ENCODE data around the gene ALB.
"Not testable (repeated sequence)": the region's sequence is repeated elsewhere in the genome, so short reads cannot be mapped to it uniquely, and the experiment has no call there.

The ALB gene

DNA sequence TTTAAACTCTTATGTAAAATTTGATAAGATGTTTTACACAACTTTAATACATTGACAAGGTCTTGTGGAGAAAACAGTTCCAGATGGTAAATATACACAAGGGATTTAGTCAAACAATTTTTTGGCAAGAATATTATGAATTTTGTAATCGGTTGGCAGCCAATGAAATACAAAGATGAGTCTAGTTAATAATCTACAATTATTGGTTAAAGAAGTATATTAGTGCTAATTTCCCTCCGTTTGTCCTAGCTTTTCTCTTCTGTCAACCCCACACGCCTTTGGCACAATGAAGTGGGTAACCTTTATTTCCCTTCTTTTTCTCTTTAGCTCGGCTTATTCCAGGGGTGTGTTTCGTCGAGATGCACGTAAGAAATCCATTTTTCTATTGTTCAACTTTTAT is at the start of gene ALB:
Gene ALB, plus strand, starts transcription at position 246 of the 400 bp plus-strand sequence. Its CDS starts 41 bp downstream, at position 287.
- no peak for DNase-seq (ENCODE audit: low spot score)

DNA sequence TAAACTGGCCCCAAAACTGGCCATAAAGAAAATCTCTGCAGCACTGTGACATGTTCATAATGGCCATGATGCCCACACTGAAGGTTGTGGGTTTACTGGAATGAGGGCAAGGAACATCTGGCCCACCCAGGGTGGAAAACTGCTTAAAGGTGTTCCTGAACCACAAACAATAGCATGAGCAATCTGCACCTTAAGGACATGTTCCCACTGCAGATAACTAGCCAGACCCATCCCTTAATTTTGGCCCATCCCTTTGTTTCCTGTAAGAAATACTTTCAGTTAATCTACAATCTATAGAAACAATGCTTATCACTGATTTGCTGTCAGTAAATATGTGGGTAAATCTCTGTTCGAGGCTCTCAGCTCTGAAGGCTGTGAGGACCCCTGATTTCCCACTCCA is 46.9 kb upstream of the ALB start:
- not testable (repeated sequence) for DNase-seq (ENCODE audit: low spot score)

DNA sequence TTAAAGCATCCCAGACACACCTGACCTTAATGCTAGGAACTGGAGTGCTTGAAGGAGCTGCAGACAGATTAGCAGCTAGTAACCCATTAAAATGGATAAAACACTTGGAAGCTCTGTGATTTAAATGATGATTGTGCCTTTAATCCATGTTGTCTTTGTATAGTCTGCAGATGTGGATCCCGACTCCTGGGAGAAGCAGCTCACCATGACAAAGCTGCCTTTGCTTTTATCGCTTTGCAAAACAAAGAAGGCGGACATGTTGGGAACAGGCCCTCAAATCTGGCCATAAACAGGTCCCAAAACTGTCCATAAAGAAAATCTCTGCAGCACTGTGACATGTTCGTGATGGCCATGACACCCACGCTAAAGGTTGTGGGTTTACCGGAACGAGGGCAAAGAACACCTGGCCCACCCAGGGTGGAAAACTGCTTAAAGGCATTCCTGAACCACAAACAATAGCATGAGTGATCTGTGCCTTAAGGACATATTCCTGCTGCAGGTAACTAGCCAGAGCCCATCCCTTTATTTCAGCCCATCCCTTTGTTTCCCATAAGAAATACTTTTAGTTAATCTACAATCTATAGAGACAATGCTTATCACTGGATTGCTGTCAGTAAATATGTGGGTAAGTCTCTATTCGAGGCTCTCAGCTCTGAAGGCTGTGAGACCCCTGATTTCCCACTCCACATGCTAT is 34.4 kb upstream of the ALB start:
- not testable (repeated sequence) for DNase-seq (ENCODE audit: low spot score)

DNA sequence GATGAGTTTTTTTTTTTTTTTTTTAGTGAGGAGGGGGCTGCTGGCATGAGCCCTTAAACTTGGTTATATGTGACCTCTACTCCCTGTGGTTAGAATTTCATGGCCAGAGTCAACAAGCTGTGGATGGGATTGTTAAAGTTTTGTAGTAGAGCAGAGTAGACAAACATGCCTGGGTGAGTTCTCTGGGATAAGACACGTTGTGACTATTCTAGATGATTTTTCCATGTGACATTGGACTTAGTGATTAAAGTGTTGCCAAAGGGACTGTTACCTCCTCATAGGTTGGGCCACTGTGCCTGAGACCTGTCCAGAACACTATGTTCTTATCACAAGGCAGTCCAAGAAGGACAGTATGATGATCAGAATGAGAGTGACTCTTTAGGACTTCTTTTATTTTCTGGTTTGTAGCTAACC is 28.8 kb upstream of the ALB start:
- DNase-seq (ENCODE audit: low spot score) = no peak

DNA sequence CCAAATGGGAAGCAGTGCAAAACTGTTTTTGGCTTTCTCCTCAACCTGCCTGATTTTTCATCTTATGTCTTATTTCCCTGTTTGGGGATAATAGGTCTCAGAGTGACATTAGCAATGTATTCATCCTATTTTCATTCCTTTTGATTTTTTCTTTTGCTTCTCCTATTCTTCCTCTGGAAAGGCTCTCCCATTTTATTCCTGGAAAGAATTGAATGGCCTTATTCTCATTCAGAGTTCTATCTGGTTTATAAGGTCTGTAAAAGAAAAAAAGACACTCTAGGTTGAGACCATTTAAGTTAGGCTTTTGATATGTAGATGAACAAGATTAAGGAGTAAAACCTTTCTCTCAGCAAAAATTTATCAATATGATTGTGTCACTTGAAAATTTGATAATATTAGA is 27.8 kb upstream of the ALB start:
- no peak for DNase-seq (ENCODE audit: low spot score)

DNA sequence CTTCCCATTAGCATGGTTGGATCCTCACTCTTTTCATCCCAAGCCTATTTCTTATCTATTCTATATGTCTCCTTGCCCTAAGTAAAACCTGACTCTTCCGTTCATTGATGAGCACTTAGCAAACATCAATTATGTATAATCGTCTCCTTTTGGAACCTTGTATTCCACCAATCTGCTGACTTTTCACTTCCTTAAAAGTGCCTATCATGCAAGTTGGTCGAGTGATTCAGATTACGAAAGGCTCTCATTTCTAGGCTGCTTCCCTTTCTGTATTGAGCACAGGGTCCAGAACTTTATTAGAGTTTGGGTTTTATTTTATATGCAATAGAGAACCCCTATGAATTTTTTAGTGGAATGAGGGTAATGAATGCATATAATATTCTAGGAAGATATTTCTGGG is 27.1 kb upstream of the ALB start:
- DNase-seq (ENCODE audit: low spot score) = no peak

DNA sequence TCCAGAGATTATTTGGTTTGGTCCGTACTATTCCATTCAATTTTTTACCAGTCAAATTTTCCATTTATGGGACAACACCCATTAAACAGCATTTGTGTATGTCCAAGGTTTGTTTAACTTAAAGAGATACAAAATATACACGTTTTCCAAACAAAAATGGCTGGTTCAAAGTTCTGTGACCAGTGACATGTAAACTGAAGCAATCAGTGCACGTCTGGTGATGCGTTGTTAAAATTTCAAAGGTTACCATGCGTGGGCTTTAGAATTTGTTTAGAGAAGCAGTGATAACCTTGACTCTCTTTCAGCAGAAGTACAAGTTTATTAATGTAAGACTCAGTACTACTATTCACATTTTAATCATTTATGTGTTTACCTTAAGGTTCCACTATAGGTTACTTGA is 25.2 kb upstream of the ALB start:
- DNase-seq (ENCODE audit: low spot score) = no peak

DNA sequence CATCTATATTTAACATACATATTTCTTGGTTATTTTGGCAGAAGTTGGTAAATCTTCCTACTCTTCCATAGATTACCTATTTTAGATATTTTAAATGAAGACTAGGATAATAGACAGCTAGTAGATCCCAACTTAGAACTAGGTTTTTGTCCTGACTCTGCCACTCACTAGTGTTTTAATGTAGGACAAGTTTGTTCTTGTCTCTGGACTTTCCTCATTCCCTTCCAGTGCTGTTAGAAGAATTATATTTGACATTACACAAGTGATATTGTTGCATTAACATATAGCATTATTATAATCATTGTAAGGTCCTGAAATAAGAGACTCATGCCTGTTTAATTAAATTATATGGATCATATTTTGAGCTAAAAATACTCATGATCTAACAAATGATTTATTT is 24.1 kb upstream of the ALB start:
- DNase-seq (ENCODE audit: low spot score) = no peak

DNA sequence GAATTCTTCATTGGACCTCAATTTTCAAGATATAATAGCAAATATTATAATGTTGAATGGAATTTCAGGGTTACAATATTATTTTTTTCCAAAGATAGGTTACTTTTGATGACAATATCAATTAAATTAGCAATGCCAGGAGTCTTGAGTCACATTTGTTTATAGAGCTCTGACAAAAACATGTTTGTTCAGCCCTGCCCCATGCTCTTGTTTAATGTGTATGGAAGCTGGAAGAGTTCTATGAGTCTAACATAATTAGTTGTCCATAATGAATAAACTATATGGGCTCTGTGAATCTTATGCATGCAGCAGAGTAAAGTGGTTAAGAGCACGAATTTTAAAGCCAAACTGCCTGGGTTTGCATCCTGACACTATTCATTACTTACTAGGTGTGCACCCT is 22.9 kb upstream of the ALB start:
- no peak for DNase-seq (ENCODE audit: low spot score)

DNA sequence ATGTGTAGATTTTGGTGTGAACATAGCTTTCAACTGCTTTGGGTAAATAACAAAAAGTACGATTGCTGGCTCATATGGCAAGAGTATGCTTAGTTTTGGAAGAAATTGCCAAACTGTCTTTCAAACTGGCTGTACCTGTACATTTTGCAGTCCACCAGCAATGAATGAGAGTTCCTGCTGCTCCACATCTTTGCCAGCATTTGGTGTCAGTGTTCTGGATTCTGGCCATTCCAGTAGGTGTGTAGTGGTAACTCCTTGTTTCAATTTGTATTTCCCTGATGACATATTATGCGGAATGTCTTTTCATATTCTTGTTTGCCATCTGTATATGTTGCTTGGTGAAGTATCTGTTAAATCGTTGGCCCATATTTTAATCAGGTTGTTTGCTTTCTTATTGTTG is 20.6 kb upstream of the ALB start:
- no peak for DNase-seq (ENCODE audit: low spot score)

DNA sequence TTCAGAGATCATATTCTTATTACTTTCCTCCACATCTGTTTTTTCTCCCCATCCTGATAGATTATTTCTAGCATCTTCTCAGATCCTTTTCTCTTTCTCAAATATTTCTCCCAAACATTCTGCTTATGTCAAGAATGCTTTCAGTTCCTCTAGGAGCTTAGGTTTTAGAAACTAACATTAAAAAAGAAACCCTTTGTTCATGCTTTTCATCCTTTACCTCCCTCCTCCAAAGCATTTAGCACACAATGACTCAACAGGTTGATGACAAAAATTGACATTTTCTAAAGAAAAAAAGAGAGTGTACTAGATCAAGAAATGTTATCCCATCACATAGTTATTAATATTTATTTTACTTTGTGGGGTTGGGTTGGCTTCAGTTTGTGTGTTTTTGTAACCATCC is 16.5 kb upstream of the ALB start:
- DNase-seq (ENCODE audit: low spot score) = no peak

DNA sequence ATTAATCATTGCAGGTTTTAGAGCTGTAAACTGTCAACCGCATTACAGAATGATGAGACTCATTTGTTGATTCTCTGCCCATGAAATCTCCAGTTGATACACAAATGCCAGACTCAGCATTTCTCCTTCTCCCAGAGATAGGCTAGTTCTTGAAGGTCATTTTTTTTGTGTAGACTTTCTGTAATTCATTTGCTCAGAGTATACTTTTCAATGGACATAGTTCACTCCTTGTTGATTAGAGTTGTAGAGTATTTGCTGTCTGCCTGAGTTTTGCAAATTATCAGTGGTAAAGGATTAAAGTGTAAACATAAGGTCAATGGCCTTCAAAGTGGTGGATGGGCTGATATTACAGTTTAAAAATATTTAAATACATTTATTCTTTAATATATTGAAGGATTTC is 15.2 kb upstream of the ALB start:
- DNase-seq (ENCODE audit: low spot score) = no peak

DNA sequence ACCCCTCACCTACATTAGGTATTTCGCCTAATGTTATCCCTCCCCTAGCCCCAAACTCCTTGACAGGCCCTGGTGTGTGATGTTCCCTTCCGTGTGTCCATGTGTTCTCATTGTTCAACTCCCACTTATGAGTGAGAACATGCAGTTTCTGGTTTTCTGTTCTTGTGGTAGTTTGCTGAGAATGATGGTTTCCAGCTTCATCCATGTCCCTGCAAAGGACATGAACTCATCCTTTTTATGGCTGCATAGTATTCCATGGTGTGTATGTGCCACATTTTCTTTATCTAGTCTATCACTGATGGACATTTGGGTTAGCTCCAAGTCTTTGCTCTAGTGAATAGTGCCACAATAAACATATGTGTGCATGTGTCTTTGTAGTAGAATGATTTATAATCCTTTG is 14.4 kb upstream of the ALB start:
- not testable (repeated sequence) for DNase-seq (ENCODE audit: low spot score)

DNA sequence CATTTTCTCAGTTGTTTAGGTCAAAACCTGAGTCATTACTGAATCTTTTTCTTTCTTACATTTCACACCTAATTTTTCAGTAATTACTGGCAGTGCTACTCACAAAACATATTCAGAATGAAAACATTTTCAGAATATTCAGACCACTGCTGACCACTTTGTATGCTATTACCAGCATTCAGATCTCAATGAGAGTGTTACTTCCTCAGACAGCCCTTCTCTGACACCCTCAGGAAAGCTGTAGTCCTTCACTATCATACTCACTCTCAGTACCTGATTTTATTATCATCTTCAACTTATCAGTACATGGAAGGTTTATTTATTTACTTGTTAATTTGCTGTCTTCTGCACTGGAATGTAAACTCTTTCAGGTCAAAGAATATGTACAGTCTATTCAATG is 12.3 kb upstream of the ALB start:
- no peak for DNase-seq (ENCODE audit: low spot score)

DNA sequence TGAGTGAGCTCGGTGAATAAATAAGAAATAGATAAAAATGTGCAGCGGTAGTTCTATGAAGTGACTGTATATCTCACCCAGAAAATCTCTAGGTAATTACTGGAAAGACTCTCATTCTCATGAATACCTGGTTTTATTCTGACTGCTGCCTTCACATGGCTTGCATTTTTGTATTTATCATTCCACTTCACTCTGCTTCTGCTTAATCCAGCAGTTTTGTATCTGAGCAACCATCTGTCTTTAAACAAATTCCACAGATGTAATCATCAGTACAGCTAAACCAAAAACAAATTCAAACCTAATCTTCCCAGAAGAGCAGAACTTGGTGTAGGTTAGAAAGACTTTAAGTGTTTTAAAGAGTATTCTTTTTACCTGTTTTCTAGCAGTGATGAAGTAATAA is 11.2 kb upstream of the ALB start:
- no peak for DNase-seq (ENCODE audit: low spot score)

DNA sequence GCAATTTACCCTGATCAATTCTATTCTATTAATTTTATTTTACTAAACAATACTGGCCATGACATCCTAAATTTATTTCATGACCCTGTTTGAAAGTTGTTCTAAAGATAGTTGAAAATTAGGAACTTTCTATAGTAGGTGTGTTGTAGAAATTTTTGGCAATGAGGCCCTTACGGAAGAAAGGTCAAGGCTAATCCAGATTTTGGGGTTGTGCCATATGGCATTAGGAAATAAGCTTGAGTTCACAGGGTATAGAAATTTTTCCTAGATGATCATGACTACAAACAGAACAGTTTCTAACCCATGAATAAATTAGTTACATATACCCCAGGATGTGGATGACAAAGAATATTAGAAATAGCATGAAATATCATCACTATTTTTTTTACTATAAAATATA is 7.8 kb upstream of the ALB start:
- no peak for DNase-seq (ENCODE audit: low spot score)

DNA sequence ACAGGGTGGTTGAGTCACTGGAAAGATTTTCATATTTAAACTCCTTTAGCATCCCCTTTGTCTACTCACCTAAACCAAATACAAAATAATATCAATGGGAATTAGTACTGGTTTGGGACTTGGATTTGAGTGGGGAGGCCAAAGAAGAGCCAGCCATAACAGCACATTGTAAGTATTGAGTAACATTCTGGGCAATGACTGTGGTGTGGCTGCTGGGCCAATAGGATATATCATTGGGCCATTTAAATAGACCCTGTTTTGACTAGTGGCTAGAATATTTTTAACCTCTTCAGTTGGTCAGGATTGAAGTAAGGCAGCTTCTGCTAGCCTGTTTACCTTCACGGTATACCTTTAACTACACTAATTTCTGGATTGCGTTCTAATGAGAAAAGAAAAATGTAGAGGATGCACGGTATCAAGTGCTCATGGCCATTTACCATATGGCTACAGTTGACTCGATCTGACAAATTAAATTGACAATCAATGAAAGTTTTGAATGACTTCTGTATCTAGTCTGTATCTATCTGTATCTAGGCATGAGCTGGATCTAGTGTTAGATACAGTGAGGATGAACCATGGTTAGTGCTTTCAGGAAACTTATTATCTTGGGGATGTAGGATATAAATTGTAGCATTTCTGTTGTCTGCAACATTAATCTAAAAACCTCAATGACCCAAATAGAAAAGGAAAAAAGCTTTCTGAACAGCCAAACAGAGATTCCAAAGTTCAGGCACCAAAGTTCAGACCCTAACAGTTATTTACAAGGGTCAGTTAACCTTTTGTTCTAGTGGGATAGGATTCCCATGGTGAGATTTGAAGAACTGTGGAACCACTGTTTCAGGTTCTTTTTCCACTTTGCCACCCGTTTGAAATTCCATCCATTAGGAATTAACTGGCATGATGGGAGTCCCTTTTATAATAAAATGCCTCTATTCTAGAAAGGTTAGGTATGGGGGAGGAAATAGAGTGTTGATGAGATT is 6.8 kb upstream of the ALB start:
- DNase-seq (ENCODE audit: low spot score) = no peak

DNA sequence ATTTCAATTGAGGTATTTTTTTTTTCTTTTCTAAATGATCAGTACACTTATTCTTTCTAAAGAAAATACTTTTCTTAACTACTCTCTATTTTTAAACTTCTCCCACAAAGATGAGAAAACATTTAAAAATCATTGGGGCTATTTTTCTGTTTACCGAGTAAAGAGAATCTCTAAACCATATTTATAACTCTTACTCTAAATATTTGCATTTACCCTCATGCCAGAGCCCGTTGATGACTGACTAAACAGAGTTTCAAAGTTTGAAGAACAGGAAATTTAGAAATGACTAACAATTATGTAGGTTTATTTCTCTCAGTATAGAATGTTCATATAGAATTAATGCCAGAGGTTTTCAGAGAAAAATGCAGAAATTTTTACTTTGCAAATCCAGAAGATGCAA is 2.7 kb upstream of the ALB start:
- DNase-seq (ENCODE audit: low spot score) = no peak

DNA sequence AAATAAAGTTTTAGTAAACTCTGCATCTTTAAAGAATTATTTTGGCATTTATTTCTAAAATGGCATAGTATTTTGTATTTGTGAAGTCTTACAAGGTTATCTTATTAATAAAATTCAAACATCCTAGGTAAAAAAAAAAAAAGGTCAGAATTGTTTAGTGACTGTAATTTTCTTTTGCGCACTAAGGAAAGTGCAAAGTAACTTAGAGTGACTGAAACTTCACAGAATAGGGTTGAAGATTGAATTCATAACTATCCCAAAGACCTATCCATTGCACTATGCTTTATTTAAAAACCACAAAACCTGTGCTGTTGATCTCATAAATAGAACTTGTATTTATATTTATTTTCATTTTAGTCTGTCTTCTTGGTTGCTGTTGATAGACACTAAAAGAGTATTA is 370 bp downstream of the ALB start:
- DNase-seq (ENCODE audit: low spot score) = no peak

DNA sequence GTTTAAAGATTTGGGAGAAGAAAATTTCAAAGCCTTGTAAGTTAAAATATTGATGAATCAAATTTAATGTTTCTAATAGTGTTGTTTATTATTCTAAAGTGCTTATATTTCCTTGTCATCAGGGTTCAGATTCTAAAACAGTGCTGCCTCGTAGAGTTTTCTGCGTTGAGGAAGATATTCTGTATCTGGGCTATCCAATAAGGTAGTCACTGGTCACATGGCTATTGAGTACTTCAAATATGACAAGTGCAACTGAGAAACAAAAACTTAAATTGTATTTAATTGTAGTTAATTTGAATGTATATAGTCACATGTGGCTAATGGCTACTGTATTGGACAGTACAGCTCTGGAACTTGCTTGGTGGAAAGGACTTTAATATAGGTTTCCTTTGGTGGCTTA is 1.1 kb downstream of the ALB start:
- no peak for DNase-seq (ENCODE audit: low spot score)

DNA sequence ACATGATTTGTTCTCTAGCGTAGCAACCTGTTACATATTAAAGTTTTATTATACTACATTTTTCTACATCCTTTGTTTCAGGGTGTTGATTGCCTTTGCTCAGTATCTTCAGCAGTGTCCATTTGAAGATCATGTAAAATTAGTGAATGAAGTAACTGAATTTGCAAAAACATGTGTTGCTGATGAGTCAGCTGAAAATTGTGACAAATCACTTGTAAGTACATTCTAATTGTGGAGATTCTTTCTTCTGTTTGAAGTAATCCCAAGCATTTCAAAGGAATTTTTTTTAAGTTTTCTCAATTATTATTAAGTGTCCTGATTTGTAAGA is 2.4 kb downstream of the ALB start:
- DNase-seq (ENCODE audit: low spot score) = no peak

DNA sequence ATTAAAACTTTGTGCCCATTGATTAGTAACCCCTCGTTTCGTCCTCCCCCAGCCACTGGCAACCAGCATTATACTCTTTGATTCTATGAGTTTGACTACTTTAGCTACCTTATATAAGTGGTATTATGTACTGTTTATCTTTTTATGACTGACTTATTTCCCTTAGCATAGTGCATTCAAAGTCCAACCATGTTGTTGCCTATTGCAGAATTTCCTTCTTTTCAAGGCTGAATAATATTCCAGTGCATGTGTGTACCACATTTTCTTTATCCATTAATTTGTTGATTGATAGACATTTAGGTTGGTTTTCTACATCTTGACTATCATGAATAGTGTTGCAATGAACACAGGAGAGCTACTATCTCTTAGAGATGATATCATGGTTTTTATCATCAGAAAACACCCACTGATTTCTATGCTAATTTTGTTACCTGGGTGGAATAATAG is 3.2 kb downstream of the ALB start:
- DNase-seq (ENCODE audit: low spot score) = no peak

DNA sequence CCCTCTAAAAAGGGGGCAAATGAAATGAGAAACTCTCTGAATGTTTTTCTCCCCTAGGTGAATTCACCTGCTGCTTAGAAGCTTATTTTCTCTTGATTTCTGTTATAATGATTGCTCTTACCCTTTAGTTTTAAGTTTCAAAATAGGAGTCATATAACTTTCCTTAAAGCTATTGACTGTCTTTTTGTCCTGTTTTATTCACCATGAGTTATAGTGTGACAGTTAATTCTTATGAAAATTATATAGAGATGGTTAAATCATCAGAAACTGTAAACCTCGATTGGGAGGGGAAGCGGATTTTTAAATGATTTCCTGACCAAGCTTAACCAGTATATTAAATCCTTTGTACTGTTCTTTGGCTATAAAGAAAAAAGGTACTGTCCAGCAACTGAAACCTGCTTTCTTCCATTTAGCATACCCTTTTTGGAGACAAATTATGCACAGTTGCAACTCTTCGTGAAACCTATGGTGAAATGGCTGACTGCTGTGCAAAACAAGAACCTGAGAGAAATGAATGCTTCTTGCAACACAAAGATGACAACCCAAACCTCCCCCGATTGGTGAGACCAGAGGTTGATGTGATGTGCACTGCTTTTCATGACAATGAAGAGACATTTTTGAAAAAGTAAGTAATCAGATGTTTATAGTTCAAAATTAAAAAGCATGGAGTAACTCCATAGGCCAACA is 4.2 kb downstream of the ALB start:
- no peak for DNase-seq (ENCODE audit: low spot score)
